ENCODE data around the gene IGFL2. TPM values are rescaled to one million over a fixed set of nuclear protein-coding genes. Genes with fewer than 3 reads are reported as not detected.
"Not testable (repeated sequence)": the region's sequence is repeated elsewhere in the genome, so short reads cannot be mapped to it uniquely, and the experiment has no call there.

Gene IGFL2
- total and polyA plus RNA-seq, 4 donors = 0.08 TPM; not detected in 3

DNA sequence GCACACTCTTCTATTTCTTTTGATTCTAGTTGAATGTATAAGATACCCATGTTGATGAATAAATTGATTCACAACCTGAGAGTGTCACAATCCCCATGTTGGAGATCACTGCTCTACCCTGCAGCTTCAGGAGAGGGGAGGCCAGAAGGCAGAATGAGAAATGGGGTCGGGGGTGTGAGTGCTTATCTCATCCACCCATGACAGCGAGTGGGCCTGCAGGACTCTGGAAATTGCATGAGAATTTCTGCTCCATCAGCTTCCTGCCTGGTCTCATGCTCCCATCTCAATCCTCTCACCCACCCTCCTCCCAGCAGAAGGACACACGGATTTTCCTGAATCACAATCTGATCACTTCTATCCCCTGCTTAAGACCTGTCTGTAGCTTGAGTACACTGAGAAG, 58.6 kb downstream of the IGFL2 start:
- Histone ChIP-seq H3K27me3 (ENCODE audit: control insufficient read depth in 4 of 4, insufficient read depth in 4 of 4, low read length in 3 of 4) (no peaks in the 10 kb centered on the region), H3K27ac (ENCODE audit: low read depth in 1 of 2, low read length in 2 of 2) (no peak overlapping the region), H3K4me1 (ENCODE audit: control insufficient read depth in 4 of 4, insufficient read depth in 4 of 4, low read length in 3 of 4) (no peaks in the 10 kb centered on the region), H3K9ac (ENCODE audit: low read depth in 1 of 2, low read length in 2 of 2) (no peak overlapping the region), H3K36me3 (ENCODE audit: control insufficient read depth in 4 of 4, insufficient read depth in 3 of 4, low read depth in 1 of 4, low read length in 3 of 4) (no peaks in the 10 kb centered on the region), H3K9me3 (ENCODE audit: control insufficient read depth in 4 of 4, low read length in 3 of 4) (no peaks in the 10 kb centered on the region), H3K4me3 (ENCODE audit: low read depth in 1 of 3, low read length in 3 of 3) (no peak overlapping the region)
- WGBS = 84% methylated on average over 3 of the region's 3 CpGs
- DNase-seq (ENCODE audit: low spot score) = no peak
- TF ChIP-seq, protein P1, sequence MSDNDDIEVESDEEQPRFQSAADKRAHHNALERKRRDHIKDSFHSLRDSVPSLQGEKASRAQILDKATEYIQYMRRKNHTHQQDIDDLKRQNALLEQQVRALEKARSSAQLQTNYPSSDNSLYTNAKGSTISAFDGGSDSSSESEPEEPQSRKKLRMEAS (IDR thresholded peaks at IDR 0.05) = no peak
- TF ChIP-seq RXRA (IDR thresholded peaks at IDR 0.05) (no peak), YY1 (IDR thresholded peaks at IDR 0.05) (no peak), EGR1 (IDR thresholded peaks at IDR 0.05; ENCODE audit: low read depth in 2 of 2) (no peak), FOXA1 (IDR thresholded peaks at IDR 0.05) (no peak), TAF1 (conservative IDR thresholded peaks at IDR 0.05) (no peak), HNF4G (IDR thresholded peaks at IDR 0.05) (no peak), HNF4A (conservative IDR thresholded peaks at IDR 0.05) (no peak), JUND (IDR thresholded peaks at IDR 0.05) (no peak), FOXA2 (IDR thresholded peaks at IDR 0.05) (no peak)
- TF ChIP-seq, protein P2, sequence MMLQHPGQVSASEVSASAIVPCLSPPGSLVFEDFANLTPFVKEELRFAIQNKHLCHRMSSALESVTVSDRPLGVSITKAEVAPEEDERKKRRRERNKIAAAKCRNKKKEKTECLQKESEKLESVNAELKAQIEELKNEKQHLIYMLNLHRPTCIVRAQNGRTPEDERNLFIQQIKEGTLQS (IDR thresholded peaks at IDR 0.05) = no peak
- TF ChIP-seq, protein P3, sequence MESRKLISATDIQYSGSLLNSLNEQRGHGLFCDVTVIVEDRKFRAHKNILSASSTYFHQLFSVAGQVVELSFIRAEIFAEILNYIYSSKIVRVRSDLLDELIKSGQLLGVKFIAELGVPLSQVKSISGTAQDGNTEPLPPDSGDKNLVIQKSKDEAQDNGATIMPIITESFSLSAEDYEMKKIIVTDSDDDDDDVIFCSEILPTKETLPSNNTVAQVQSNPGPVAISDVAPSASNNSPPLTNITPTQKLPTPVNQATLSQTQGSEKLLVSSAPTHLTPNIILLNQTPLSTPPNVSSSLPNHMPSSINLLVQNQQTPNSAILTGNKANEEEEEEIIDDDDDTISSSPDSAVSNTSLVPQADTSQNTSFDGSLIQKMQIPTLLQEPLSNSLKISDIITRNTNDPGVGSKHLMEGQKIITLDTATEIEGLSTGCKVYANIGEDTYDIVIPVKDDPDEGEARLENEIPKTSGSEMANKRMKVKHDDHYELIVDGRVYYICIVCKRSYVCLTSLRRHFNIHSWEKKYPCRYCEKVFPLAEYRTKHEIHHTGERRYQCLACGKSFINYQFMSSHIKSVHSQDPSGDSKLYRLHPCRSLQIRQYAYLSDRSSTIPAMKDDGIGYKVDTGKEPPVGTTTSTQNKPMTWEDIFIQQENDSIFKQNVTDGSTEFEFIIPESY (IDR thresholded peaks at IDR 0.05) = no peak

DNA sequence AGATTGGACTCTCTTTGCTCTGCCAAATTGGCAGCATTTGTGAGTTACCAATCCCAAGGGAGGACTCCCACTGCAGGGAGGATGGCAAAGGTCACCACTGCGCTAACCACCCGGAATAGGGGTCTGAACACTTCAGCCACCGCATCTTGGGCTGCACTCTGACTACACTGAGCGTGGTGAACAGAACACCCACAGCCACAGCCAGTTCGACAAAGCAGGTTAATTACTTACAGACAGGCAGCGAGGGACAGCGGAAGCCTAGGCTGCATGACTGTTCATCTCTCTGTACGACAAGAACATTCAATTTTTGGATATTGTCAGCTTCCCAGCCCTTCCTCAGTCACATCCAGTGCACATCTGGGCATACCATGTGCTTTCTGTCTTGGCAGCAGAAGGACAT, 59.8 kb downstream of the IGFL2 start:
- not testable (repeated sequence) for H3K4me1 ChIP-seq (ENCODE audit: control insufficient read depth in 4 of 4, insufficient read depth in 4 of 4, low read length in 3 of 4); H3K9me3 ChIP-seq (ENCODE audit: control insufficient read depth in 4 of 4, low read length in 3 of 4); DNase-seq (ENCODE audit: low spot score); H3K27ac ChIP-seq (ENCODE audit: low read depth in 1 of 2, low read length in 2 of 2); H3K9ac ChIP-seq (ENCODE audit: low read depth in 1 of 2, low read length in 2 of 2); H3K4me3 ChIP-seq (ENCODE audit: low read depth in 1 of 3, low read length in 3 of 3); H3K36me3 ChIP-seq (ENCODE audit: control insufficient read depth in 4 of 4, insufficient read depth in 3 of 4, low read depth in 1 of 4, low read length in 3 of 4); H3K27me3 ChIP-seq (ENCODE audit: control insufficient read depth in 4 of 4, insufficient read depth in 4 of 4, low read length in 3 of 4)
- 84% methylated on average over 6 of the region's 8 CpGs for WGBS

DNA sequence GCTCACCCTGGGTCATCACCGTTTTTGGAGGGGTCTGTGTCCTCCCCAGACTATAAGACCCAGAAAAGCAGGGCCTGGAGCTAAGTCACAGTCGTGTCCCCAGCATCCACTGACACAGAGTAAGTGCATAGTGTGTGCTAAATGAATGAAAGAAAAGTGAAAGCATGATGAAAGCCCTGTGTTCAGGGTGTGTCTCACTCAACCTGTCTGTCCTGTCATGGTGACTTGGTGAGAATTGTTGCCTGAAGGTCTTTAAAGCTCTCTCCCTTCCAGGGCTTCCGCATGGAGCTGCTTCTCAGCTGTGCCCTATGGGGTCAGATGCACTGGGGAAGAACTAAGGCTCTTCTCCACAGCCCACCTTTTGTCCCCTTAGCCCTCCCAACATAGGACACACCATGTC, 61.0 kb downstream of the IGFL2 start:
- H3K27me3 ChIP-seq (ENCODE audit: control insufficient read depth in 4 of 4, insufficient read depth in 4 of 4, low read length in 3 of 4) = no peaks in the 10 kb centered on the region
- H3K4me1 ChIP-seq (ENCODE audit: control insufficient read depth in 4 of 4, insufficient read depth in 4 of 4, low read length in 3 of 4) = no peaks in the 10 kb centered on the region
- DNase-seq (ENCODE audit: low spot score) = no peak
- H3K4me3 ChIP-seq (ENCODE audit: low read depth in 1 of 3, low read length in 3 of 3) = no peak overlapping the region
- no peak overlapping the region for H3K27ac ChIP-seq (ENCODE audit: low read depth in 1 of 2, low read length in 2 of 2)
- no peaks in the 10 kb centered on the region for H3K9me3 ChIP-seq (ENCODE audit: control insufficient read depth in 4 of 4, low read length in 3 of 4)
- 59% methylated on average over 3 of the region's 3 CpGs for WGBS
- TF ChIP-seq RXRA (IDR thresholded peaks at IDR 0.05) = no peak
- no peak overlapping the region for H3K9ac ChIP-seq (ENCODE audit: low read depth in 1 of 2, low read length in 2 of 2)
- H3K36me3 ChIP-seq (ENCODE audit: control insufficient read depth in 4 of 4, insufficient read depth in 3 of 4, low read depth in 1 of 4, low read length in 3 of 4) = no peaks in the 10 kb centered on the region

DNA sequence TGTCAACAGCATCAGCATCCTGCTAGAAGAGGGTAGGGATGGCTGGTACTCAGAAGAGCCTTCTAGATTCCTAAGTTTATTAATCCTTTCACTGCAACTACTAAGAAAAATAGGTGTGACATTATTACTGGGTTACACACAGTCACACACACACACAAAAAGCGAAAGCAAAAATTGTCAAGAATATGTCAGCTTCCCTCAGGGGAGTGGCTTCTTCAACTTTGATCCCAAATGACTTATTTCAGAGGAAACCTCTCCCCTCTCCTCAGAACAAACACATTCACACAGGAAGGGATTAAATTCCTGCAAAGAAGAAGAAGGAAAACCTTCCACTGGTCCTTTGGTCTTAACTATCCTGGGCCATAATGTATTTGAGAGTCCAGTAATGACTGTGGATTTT, 61.4 kb downstream of the IGFL2 start:
- Histone ChIP-seq H3K36me3 (ENCODE audit: control insufficient read depth in 4 of 4, insufficient read depth in 3 of 4, low read depth in 1 of 4, low read length in 3 of 4) (no peaks in the 10 kb centered on the region), H3K4me1 (ENCODE audit: control insufficient read depth in 4 of 4, insufficient read depth in 4 of 4, low read length in 3 of 4) (no peaks in the 10 kb centered on the region), H3K27me3 (ENCODE audit: control insufficient read depth in 4 of 4, insufficient read depth in 4 of 4, low read length in 3 of 4) (no peaks in the 10 kb centered on the region), H3K9ac (ENCODE audit: low read depth in 1 of 2, low read length in 2 of 2) (no peak overlapping the region), H3K4me3 (ENCODE audit: low read depth in 1 of 3, low read length in 3 of 3) (no peak overlapping the region), H3K27ac (ENCODE audit: low read depth in 1 of 2, low read length in 2 of 2) (no peak overlapping the region), H3K9me3 (ENCODE audit: control insufficient read depth in 4 of 4, low read length in 3 of 4) (no peaks in the 10 kb centered on the region)
- 66% methylated on average over 1 of the region's 1 CpG for WGBS
- DNase-seq (ENCODE audit: low spot score) = no peak
- TF ChIP-seq FOXA1 (IDR thresholded peaks at IDR 0.05) (no peak), GABPA (IDR thresholded peaks at IDR 0.05 in 1 of 2, conservative IDR thresholded peaks at IDR 0.05 in 1 of 2) (no peak), YY1 (IDR thresholded peaks at IDR 0.05) (no peak)
- TF ChIP-seq, protein P3 (IDR thresholded peaks at IDR 0.05) = no peak
- TF ChIP-seq, protein P4, sequence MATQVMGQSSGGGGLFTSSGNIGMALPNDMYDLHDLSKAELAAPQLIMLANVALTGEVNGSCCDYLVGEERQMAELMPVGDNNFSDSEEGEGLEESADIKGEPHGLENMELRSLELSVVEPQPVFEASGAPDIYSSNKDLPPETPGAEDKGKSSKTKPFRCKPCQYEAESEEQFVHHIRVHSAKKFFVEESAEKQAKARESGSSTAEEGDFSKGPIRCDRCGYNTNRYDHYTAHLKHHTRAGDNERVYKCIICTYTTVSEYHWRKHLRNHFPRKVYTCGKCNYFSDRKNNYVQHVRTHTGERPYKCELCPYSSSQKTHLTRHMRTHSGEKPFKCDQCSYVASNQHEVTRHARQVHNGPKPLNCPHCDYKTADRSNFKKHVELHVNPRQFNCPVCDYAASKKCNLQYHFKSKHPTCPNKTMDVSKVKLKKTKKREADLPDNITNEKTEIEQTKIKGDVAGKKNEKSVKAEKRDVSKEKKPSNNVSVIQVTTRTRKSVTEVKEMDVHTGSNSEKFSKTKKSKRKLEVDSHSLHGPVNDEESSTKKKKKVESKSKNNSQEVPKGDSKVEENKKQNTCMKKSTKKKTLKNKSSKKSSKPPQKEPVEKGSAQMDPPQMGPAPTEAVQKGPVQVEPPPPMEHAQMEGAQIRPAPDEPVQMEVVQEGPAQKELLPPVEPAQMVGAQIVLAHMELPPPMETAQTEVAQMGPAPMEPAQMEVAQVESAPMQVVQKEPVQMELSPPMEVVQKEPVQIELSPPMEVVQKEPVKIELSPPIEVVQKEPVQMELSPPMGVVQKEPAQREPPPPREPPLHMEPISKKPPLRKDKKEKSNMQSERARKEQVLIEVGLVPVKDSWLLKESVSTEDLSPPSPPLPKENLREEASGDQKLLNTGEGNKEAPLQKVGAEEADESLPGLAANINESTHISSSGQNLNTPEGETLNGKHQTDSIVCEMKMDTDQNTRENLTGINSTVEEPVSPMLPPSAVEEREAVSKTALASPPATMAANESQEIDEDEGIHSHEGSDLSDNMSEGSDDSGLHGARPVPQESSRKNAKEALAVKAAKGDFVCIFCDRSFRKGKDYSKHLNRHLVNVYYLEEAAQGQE (IDR thresholded peaks at IDR 0.05) = no peak
- TF ChIP-seq, protein P1 (IDR thresholded peaks at IDR 0.05) = no peak
